OCI-LY3 (cell line): Measurements from ENCODE around the gene SRCIN1.

Source experiments
- H2AFZ ChIP-seq: fragments of 200-600, 300-600 bp; shearing (Covaris generic); 2 replicates; pipeline ENCODE4 v1.6.0; 2014; ENCODE audit warnings: antibody characterized with exemption, low read depth, low read length
- H3K27ac ChIP-seq: fragments of 200-600, 300-600 bp; sonication (generic); 2 replicates; pipeline ENCODE4 v1.5.1; 2014; ENCODE audit warnings: mild to moderate bottlenecking, low read length, moderate library complexity, mixed read lengths
- H3K27me3 ChIP-seq: fragments of 200-600, 300-600 bp; sonication (generic); 2 replicates; pipeline ENCODE4 v1.6.1; 2014; ENCODE audit warnings: low read depth, low read length, mixed read lengths
- H3K36me3 ChIP-seq: fragments of 200-600, 300-600 bp; sonication (generic); replicated peaks from 2 replicates; pipeline ENCODE3; 2014; ENCODE audit warnings: low read depth, low read length, mixed read lengths
- H3K4me1 ChIP-seq: fragments of 300-600, 200-600 bp; sonication (generic); 2 replicates; pipeline ENCODE4 v1.6.1; 2014; ENCODE audit warnings: low read length, mixed read lengths
- H3K4me2 ChIP-seq: fragments of 200-600, 300-600 bp; sonication (generic); 2 replicates; pipeline ENCODE4 v1.6.1; 2014; ENCODE audit warnings: low read length, mixed read lengths
- H3K4me3 ChIP-seq: fragments of 300-600, 200-600 bp; sonication (generic); 2 replicates; pipeline ENCODE4 v1.5.1; 2014; ENCODE audit warnings: antibody characterized with exemption, mild to moderate bottlenecking, low read length, moderate library complexity
- H3K79me2 ChIP-seq: fragments of 300-600, 200-600 bp; shearing (Covaris generic); 2 replicates; pipeline ENCODE4 v1.6.1; 2014; ENCODE audit warnings: mild to moderate bottlenecking, low read length, mixed read lengths
- H3K9ac ChIP-seq: fragments of 300-600, 200-600 bp; shearing (Covaris generic); 2 replicates; pipeline ENCODE4 v1.6.0; 2014; ENCODE audit warnings: mild to moderate bottlenecking, low read length, moderate library complexity
- H3K9me3 ChIP-seq: fragments of 200-600, 300-600 bp; shearing (Covaris generic); 2 replicates; pipeline ENCODE4 v1.6.1; 2014; ENCODE audit warnings: low read length, mixed read lengths; ENCODE audit not compliant: insufficient read depth
- H4K20me1 ChIP-seq: fragments of 200-600, 300-600 bp; sonication (generic); 2 replicates; pipeline ENCODE4 v1.6.1; 2016; ENCODE audit warnings: low read length, mixed read lengths; ENCODE audit not compliant: insufficient read depth
- EZH2phosphoT487 ChIP-seq: fragments of 200-600 bp; shearing (Covaris generic); IDR thresholded peaks from 2 replicates; pipeline ENCODE4 v1.6.1; 2018; ENCODE audit warnings: antibody characterized with exemption, mixed run types, low read depth
- TF ChIP-seq, protein P1 (sequence below): fragments of 200-600, 300-600 bp; sonication (generic); IDR thresholded peaks from 2 replicates; pipeline ENCODE4 v1.5.1; 2014; ENCODE audit warnings: antibody characterized with exemption, low read length, low read depth

Gene SRCIN1

DNA sequence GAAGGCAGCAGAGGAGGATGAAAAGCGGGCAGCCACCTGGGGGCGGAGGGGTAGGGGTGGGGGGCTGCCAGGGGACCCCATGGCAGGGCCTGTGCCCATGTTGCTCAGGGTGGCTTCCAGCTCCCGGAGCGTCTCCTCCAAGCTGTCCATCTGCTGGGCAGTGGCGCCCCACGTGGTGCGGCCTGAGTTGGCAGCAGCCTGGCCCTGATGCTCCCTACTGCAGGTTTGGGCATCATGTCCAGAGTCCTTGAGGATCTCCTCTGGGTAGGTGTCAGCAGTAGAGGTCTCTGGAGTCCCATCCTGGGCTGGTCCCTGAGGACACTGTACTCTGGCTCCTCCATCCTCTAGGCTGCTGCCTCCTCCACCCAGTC lies 60.9 kb downstream of the SRCIN1 start:
- Histone ChIP-seq H3K9ac (no peak overlapping the region), H3K4me2 (no peak overlapping the region), H4K20me1 (no peaks in the 10 kb centered on the region), H3K27ac (no peak overlapping the region), H3K4me1 (no peaks in the 10 kb centered on the region), H3K9me3 (no peaks in the 10 kb centered on the region), H3K36me3 (no peaks in the 10 kb centered on the region), H3K79me2 (no peaks in the 10 kb centered on the region), H3K4me3 (no peak overlapping the region), H2AFZ (no peak overlapping the region), H3K27me3 (no peaks in the 10 kb centered on the region)
- TF ChIP-seq, protein P1, sequence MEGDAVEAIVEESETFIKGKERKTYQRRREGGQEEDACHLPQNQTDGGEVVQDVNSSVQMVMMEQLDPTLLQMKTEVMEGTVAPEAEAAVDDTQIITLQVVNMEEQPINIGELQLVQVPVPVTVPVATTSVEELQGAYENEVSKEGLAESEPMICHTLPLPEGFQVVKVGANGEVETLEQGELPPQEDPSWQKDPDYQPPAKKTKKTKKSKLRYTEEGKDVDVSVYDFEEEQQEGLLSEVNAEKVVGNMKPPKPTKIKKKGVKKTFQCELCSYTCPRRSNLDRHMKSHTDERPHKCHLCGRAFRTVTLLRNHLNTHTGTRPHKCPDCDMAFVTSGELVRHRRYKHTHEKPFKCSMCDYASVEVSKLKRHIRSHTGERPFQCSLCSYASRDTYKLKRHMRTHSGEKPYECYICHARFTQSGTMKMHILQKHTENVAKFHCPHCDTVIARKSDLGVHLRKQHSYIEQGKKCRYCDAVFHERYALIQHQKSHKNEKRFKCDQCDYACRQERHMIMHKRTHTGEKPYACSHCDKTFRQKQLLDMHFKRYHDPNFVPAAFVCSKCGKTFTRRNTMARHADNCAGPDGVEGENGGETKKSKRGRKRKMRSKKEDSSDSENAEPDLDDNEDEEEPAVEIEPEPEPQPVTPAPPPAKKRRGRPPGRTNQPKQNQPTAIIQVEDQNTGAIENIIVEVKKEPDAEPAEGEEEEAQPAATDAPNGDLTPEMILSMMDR, result no peak
- no peak for TF ChIP-seq EZH2phosphoT487

DNA sequence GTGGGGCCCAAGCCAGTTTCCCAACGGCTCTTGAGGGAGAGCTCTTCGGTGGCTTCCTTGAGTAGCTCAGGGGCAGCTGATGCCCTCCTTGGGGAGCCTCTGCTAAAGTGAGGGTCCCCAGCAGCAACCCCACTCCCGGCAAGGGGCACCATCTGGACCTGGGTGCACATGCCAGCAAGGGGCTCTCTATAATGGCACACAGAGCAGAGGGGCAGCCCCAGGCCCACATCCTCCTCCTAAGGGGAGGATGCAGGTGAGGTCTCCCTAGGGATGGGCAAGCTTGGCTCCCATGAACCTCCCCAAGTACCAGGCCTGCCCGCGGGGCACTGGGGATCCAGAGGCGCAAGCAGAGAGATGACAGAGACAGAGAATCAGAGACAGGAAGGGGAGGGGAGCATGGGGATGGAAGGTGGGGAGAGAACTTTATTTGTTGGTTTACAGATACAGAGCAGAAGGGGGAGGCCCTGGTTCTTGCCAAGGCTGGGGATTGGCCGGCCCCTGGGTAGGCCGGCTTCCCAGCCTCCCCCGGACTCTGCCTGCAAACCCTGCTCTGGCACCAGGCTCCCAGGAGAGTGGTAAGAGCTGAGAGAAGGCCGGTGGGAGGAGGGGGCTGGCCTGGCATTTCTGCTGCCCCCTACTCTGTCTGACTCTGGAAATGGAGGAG lies 61.4 kb downstream of the SRCIN1 start:
- Histone ChIP-seq H2AFZ (no peak overlapping the region), H3K79me2 (no peaks in the 10 kb centered on the region), H3K4me1 (no peaks in the 10 kb centered on the region), H3K36me3 (no peaks in the 10 kb centered on the region), H4K20me1 (no peaks in the 10 kb centered on the region), H3K27me3 (no peaks in the 10 kb centered on the region), H3K9ac (no peak overlapping the region), H3K9me3 (no peaks in the 10 kb centered on the region), H3K4me2 (no peak overlapping the region), H3K27ac (no peak overlapping the region), H3K4me3 (no peak overlapping the region)
- TF ChIP-seq, protein P1, result no peak
- TF ChIP-seq EZH2phosphoT487, result no peak

DNA sequence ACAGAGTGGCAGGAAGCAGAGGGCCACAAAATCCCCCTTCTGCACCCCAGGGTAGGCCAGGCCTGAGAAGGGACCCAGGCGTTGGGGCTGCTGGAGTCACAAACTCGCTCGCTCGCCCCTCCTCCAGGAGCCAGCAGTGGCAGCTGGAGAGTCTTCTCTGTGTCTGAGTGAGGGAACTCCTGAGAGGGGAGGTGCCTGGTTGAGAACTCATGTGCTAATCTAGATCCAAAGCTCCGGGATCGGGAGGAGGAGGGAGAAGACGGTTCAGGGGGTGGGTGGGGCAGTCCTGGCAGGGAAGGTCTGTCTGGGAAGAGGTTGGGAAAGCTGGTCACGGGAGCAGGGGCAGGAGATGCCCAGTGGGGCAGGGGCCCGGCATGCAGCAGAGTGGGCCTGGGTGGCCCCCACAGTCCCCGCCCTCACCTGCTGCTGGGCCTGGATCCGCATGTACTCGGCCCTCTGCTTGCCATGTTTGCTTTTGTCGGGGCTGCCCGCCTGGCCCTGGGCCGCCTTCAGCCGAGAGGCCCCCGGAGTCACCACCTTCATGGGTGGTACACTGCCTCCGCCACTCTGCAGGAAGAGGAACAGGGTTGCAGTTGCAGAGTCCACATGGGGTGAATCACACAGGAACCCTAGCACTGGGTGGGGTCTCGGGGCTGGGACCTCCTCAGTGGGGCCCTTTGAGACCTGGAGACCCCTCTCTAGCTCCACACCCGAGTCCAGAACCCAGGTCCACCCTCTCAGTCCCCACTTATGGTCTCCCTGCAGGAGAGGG lies 62.2 kb downstream of the SRCIN1 start:
- TF ChIP-seq, protein P1, result no peak
- no peak for TF ChIP-seq EZH2phosphoT487
- H3K36me3 ChIP-seq, result no peaks in the 10 kb centered on the region
- no peak overlapping the region for H3K27ac ChIP-seq
- no peaks in the 10 kb centered on the region for H3K9me3 ChIP-seq
- no peaks in the 10 kb centered on the region for H3K4me1 ChIP-seq
- no peaks in the 10 kb centered on the region for H4K20me1 ChIP-seq
- H3K9ac ChIP-seq, result no peak overlapping the region
- no peak overlapping the region for H2AFZ ChIP-seq
- no peaks in the 10 kb centered on the region for H3K27me3 ChIP-seq
- H3K4me3 ChIP-seq, result no peak overlapping the region
- no peak overlapping the region for H3K4me2 ChIP-seq
- H3K79me2 ChIP-seq, result no peaks in the 10 kb centered on the region

DNA sequence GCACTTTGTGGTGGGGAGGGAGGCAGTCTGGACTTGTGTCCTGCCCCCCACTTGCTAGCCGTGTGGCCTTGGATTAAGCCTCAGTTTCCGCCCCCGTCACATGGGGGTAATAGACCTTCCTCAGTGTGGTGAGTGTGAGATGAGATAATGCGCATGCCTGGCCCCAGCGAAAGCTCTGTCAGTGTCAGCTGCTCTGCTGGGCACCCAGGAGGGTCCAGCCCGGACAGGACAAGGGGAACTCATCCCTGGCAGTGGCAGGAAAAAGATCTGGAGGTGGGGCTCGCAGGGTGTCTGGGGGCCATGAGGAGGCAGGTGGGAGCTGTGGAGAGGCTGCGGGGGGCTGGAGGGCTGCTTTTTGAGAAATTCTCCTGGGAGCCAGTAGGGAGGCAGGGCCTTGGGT lies 63.5 kb downstream of the SRCIN1 start:
- Histone ChIP-seq H3K9me3 (no peaks in the 10 kb centered on the region), H3K27me3 (no peaks in the 10 kb centered on the region), H3K4me1 (no peaks in the 10 kb centered on the region), H3K4me2 (no peak overlapping the region), H3K4me3 (no peak overlapping the region), H4K20me1 (no peaks in the 10 kb centered on the region), H3K27ac (no peak overlapping the region), H3K79me2 (no peaks in the 10 kb centered on the region), H3K9ac (no peak overlapping the region), H2AFZ (no peak overlapping the region), H3K36me3 (no peaks in the 10 kb centered on the region)
- TF ChIP-seq, protein P1, result no peak
- no peak for TF ChIP-seq EZH2phosphoT487
